Loucy (cell line): ENCODE results near the gene IQGAP1.

ENCODE experiments used
- H2AFZ ChIP-seq: fragments of 200-600 bp; sonication (generic); 2 replicates; pipeline ENCODE4 v1.6.0; 2016; ENCODE audit warnings: antibody characterized with exemption, mild to moderate bottlenecking, low read length, moderate library complexity
- H3F3A ChIP-seq: fragments of 200-600 bp; 2 replicates; pipeline ENCODE4 v1.6.0; 2016; ENCODE audit warnings: antibody characterized with exemption, low read depth, mild to moderate bottlenecking
- H3K27me3 ChIP-seq: fragments of 200-600 bp; sonication (generic); 2 replicates; pipeline ENCODE4 v1.6.1; 2014; ENCODE audit warnings: low read length, mild to moderate bottlenecking; ENCODE audit not compliant: insufficient read depth, poor library complexity, severe bottlenecking
- H3K36me3 ChIP-seq: fragments of 200-600 bp; sonication (generic); 2 replicates; pipeline ENCODE4 v1.6.1; 2016; ENCODE audit warnings: low read length; ENCODE audit not compliant: insufficient read depth
- H3K4me1 ChIP-seq: fragments of 200-600 bp; sonication (generic); 2 replicates; pipeline ENCODE4 v1.5.1; 2014; ENCODE audit warnings: low read length, mild to moderate bottlenecking; ENCODE audit not compliant: insufficient read depth, poor library complexity, severe bottlenecking
- H3K4me2 ChIP-seq: fragments of 200-600 bp; sonication (generic); 2 replicates; pipeline ENCODE4 v1.6.0; 2014; ENCODE audit warnings: antibody characterized with exemption, low read length, low read depth, mild to moderate bottlenecking; ENCODE audit not compliant: poor library complexity, severe bottlenecking
- H3K4me3 ChIP-seq: fragments of 200-600 bp; sonication (generic); 2 replicates; pipeline ENCODE4 v1.5.1; 2014; ENCODE audit warnings: low read length, mild to moderate bottlenecking, mixed read lengths; ENCODE audit not compliant: poor library complexity, severe bottlenecking
- H3K79me2 ChIP-seq: fragments of 200-600 bp; sonication (generic); 2 replicates; pipeline ENCODE4 v1.6.1; 2014; ENCODE audit warnings: low read length; ENCODE audit not compliant: insufficient read depth
- H3K9ac ChIP-seq: fragments of 200-600 bp; sonication (generic); 2 replicates; pipeline ENCODE4 v1.6.0; 2014; ENCODE audit warnings: mild to moderate bottlenecking, low read depth, low read length, moderate library complexity; ENCODE audit not compliant: poor library complexity, severe bottlenecking
- H3K9me2 ChIP-seq: fragments of 200-600 bp; sonication (generic); replicated peaks from 2 replicates; pipeline ENCODE4 v1.6.1; 2016; ENCODE audit warnings: low read depth, low read length, mixed read lengths
- H3K9me3 ChIP-seq: fragments of 200-600 bp; sonication (generic); 2 replicates; pipeline ENCODE4 v1.6.1; 2014; ENCODE audit warnings: mild to moderate bottlenecking, antibody characterized with exemption, low read length, low read depth; ENCODE audit not compliant: insufficient read depth
- H4K20me1 ChIP-seq: fragments of 200-600 bp; sonication (generic); 2 replicates; pipeline ENCODE4 v1.6.0; 2014; ENCODE audit warnings: antibody characterized with exemption, low read length, mild to moderate bottlenecking; ENCODE audit not compliant: insufficient read depth, poor library complexity, severe bottlenecking
- EZH2phosphoT487 ChIP-seq: fragments of 200-600 bp; IDR thresholded peaks from 2 replicates; pipeline ENCODE4 v1.6.1; 2018; ENCODE audit warnings: antibody characterized with exemption, mild to moderate bottlenecking, moderate library complexity, borderline replicate concordance
- TF ChIP-seq, protein P1 (sequence below): fragments of 200-600 bp; sonication (generic); conservative IDR thresholded peaks from 2 replicates; pipeline ENCODE4 v1.5.1; 2014; ENCODE audit warnings: mild to moderate bottlenecking, antibody characterized with exemption, low read length

The IQGAP1 gene

DNA sequence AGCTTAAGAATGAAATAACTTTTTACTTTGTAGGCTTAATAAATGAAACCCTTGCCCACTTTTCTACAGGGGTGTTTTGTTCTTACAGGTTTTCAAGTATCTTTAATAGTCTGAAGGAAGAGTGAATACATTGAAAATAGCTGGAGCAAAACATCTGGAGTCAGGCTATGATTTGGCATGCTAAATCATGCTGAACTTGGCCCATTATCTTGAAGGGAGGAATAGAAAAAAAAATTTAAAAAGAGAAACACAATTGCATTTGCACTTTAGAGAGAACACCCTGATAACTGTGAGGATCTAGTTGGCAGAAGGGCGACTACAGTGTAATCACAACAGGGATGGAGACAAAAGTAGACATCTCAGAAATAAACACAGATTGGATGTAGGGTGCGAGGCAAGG is 1.8 kb upstream of the IQGAP1 start:
- 0 out of 2 replicates have a peak, but pooled peaks cover 10% of the 10 kb centered on the region for H3F3A ChIP-seq
- H3K79me2 ChIP-seq: peaks cover 28% of the 10 kb centered on the region
- peaks cover 11% of the 10 kb centered on the region for H4K20me1 ChIP-seq
- TF ChIP-seq, protein P1, sequence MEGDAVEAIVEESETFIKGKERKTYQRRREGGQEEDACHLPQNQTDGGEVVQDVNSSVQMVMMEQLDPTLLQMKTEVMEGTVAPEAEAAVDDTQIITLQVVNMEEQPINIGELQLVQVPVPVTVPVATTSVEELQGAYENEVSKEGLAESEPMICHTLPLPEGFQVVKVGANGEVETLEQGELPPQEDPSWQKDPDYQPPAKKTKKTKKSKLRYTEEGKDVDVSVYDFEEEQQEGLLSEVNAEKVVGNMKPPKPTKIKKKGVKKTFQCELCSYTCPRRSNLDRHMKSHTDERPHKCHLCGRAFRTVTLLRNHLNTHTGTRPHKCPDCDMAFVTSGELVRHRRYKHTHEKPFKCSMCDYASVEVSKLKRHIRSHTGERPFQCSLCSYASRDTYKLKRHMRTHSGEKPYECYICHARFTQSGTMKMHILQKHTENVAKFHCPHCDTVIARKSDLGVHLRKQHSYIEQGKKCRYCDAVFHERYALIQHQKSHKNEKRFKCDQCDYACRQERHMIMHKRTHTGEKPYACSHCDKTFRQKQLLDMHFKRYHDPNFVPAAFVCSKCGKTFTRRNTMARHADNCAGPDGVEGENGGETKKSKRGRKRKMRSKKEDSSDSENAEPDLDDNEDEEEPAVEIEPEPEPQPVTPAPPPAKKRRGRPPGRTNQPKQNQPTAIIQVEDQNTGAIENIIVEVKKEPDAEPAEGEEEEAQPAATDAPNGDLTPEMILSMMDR: no peak
- TF ChIP-seq EZH2phosphoT487: no peak
- no peak overlapping the region for H3K9ac ChIP-seq
- H3K36me3 ChIP-seq: no peaks in the 10 kb centered on the region; the same call in 1 of the 2 replicates
- no peak overlapping the region for H3K4me3 ChIP-seq
- H3K4me1 ChIP-seq: peaks cover 37% of the 10 kb centered on the region
- no peak overlapping the region for H2AFZ ChIP-seq
- no peak overlapping the region for H3K4me2 ChIP-seq
- no peaks in the 10 kb centered on the region for H3K9me3 ChIP-seq
- H3K9me2 ChIP-seq: no peaks in the 10 kb centered on the region
- H3K27me3 ChIP-seq: no peaks in the 10 kb centered on the region

- H2AFZ ChIP-seq: peak overlapping the region; percentile 41; the same call in 1 of the 2 replicates
Observed at GRCh38 chr15:90388462-90389380, 679 bp downstream of the IQGAP1 start.

DNA sequence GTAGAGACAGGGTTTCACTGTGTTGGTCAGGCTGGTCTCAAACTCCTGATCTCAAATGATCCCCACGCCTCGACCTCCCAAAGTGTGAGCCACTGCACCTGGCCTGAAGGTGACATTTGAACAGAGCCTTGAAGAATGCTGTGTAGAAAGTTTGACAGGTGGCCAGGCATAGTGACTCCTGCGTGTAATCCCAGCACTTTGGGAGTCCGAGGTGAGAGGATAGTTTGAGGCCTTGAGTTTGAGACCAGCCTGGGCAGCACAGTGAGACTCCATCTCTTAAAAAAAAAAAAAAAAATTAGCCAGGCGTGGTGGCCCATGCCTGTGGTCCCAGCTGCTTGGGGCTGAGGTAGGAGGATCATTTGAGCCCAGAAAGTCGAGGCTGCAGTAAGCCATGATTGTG is 1.5 kb downstream of the IQGAP1 start:
- Histone ChIP-seq H3K27me3 (no peaks in the 10 kb centered on the region), H3K4me3 (peak overlapping the region; percentile 82), H2AFZ (no peak overlapping the region), H3F3A (no peaks in the 10 kb centered on the region), H3K4me1 (peaks cover 35% of the 10 kb centered on the region), H3K79me2 (peaks cover 61% of the 10 kb centered on the region), H3K4me2 (peak overlapping the region; percentile 74), H4K20me1 (peaks cover 11% of the 10 kb centered on the region), H3K36me3 (no peaks in the 10 kb centered on the region; the same call in 1 of the 2 replicates), H3K9me3 (no peaks in the 10 kb centered on the region), H3K9me2 (no peaks in the 10 kb centered on the region), H3K9ac (peak overlapping the region; percentile 72)
- TF ChIP-seq EZH2phosphoT487: no peak
- TF ChIP-seq, protein P1: no peak

More at GRCh38 chr15:90388462-90389380, 679 bp downstream of the IQGAP1 start:
- H3K9me3 ChIP-seq: no peaks in the 10 kb centered on the region
- no peaks in the 10 kb centered on the region for H3F3A ChIP-seq
- H4K20me1 ChIP-seq: peaks cover 11% of the 10 kb centered on the region
- H3K9me2 ChIP-seq: no peaks in the 10 kb centered on the region
- peak overlapping the region; percentile 74 for H3K4me2 ChIP-seq
- H3K79me2 ChIP-seq: peaks cover 53% of the 10 kb centered on the region
- peak overlapping the region; percentile 82 for H3K4me3 ChIP-seq
- TF ChIP-seq, protein P1: no peak
- no peak for TF ChIP-seq EZH2phosphoT487
- no peaks in the 10 kb centered on the region; the same call in 1 of the 2 replicates for H3K36me3 ChIP-seq
- peak overlapping the region; percentile 72 for H3K9ac ChIP-seq
- no peaks in the 10 kb centered on the region for H3K27me3 ChIP-seq
- H3K4me1 ChIP-seq: peaks cover 35% of the 10 kb centered on the region
